HG03521 (cell line): ENCODE measurements around the gene CDO1.

ENCODE experiments used
- ATAC-seq: cut with Tn5 transposase; IDR thresholded peaks from one replicate; pipeline ENCODE4 v1.9.1; 2021; ENCODE audit warnings: mild to moderate bottlenecking, moderate library complexity; ENCODE audit not compliant: unreplicated experiment

Gene CDO1

GRCh38 chr5:115816226-115817081, at the start of gene CDO1:
Gene CDO1, minus strand, starts transcription at chr5:115816659. Its CDS starts 262 bp downstream, at chr5:115816397.
- ATAC-seq: no peak

- ATAC-seq: no peak
Measured at GRCh38 chr5:115859378-115859777, 42.9 kb upstream of the CDO1 start.

GRCh38 chr5:115858396-115858795, 41.9 kb upstream of the CDO1 start:
- no peak for ATAC-seq

GRCh38 chr5:115857626-115858349, 41.3 kb upstream of the CDO1 start:
- ATAC-seq: no peak

DNA sequence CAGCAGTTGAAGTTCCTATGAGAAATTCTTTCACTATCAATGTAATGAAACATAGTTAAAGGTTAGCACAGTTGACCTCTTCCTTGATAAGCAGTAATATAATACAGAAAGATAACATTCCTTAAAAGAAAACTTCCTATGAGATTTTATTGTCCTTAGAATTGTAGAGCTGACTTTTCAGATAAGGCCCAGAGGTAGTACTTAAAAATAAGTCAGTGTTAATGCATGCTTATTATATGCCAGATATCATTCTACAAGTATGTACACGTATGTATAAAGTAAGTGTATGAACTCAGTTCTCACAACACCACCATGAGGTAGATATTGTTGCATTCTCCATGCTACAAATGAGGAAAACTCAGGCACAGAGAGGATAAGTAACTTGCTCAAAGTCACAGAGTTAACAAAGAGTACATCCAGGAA, 40.6 kb upstream of the CDO1 start:
- no peak for ATAC-seq

DNA sequence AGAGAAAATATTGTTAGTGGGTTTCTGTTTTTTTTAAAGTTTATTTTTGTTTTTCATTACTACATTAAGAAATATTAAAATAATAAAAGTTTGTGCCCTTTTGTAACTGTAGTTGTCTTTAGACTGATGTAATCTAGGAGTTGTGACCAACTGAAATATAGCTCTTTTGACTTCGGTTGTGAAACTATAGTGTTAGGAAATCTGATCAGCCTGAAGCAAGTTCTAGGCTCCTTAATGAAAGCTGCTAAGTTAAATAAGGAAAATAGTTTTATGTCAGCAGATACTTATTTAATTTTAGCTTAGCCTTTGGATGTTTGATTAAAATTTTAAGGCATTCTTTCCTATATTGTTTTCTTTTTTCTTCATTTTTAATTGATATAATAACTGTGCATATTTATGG, 39.5 kb upstream of the CDO1 start:
- no peak for ATAC-seq

DNA sequence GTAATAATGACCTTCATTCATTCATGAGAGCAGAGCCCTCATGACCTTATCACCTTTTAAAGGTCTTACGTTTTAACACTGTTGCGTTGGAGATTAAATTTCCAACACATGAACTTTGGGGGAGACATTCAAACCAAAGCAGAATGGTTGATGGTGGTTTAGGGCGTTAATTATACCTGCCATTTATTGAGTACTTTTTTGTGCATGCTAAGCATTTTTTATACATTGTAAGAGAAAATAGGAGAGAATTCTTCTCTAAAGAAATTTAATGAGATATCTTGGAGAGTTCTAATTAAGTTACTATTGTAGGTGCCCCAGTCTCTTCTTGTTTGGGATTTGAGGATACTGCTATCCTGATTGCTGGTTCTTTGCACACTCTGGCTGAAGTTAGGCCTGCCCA, 37.7 kb upstream of the CDO1 start:
- ATAC-seq: no peak

DNA sequence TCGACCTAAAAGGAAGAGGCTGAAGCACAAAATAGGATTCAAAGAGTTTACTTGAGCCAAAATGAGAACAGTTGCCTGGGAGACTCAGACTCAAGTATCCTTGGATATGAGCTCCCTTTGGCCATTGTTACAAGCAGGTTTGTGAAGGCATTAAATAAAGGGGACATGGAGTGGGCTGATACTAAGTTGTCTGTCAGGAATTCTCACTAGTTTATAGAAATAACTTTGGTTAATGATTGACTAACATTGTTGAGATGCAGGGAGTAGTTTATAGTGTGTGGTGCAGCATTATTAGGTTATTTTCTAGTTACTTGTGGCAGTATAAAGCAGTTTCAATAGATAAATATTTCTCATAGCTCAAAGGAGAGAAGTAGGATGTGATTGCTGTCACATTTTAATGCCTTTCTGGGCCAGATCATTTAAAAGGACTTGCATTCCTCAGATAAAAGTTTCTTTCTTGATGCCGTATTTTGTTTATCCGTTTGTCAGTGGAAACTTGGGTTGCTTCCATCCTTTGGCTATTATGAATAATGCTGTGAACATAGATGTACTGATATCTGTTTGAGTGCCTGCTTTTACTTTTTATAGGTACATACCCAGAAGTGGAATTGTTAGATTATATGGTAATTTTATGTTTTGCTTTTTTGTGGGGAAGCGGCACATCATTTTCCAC, 34.4 kb upstream of the CDO1 start:
- ATAC-seq: no peak

- ATAC-seq: no peak
Measured at GRCh38 chr5:115849258-115849798, 32.9 kb upstream of the CDO1 start.

GRCh38 chr5:115847290-115847689, 30.8 kb upstream of the CDO1 start:
- no peak for ATAC-seq

DNA sequence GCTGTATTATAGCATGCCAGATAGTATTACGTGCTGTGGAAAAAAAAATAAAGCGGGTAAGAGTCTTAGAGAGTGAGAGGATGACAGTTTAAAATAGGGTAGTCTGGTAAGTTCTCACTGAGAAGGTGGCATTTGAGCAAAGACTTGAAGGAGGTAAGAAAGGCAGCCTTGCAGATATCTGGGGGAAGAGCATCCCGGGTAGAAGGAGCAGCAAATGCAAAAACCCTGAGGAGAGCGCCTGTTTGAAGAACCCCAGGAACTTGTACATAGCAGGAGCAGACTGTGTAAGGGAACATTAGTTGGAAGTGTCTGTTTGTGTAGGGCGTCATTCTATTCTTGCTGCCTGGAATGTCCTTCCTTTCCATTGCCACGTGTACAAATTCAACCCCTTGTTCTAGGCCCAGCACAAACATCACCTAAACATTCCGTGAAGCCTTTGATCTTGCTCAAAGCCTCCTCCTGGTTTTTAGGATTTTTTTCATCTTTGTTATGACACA, 27.9 kb upstream of the CDO1 start:
- no peak for ATAC-seq

DNA sequence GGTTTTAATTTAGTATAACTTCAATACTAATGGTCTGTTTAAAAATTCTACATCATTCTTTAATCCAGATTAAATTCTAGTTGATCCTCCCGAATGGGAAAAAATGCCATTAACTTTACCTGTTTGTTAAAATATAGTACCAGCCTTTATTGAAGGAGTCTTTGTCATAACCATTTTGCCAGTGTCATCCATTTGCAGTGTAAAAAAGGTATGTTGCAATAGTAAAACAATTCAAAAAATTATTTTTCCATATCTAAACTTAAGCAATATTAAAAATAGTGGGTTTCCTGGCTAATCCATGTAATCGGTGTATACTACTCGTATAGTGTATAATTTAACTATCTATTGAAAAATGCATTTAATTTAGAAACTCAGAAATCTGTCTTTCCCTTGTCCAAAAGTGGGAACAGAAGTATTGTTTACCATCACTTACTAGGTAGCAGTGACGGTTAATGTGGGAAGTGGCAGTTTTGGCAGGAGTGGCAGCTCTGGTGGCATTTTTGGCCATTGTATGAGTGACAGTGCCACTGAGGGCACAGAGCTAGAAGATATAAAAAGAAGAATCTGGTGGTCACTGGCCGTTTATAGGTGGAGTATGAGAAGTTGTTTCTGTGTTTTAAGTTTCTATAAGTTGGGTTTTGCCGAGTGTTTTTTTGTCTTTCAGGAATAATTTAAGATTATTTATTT, 27.1 kb upstream of the CDO1 start:
- ATAC-seq: no peak

DNA sequence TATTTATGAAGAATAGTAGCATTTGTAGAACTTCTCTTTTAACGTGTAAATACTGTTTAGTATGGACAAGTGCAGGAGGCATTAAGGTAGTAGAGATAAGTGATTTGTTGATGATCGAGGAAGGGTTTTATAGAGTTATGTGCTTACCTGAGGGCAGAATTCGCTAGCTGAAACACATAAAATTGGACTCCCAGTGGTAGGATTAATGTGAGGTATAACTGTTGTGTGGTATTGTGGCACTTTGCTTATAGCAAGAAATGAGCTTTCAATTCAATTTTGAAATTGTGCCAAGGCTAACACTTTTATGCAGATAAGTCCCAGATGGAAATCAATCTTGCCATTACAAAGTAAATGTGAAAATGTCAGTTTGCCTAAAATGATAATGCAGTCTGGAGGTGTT, 26.5 kb upstream of the CDO1 start:
- no peak for ATAC-seq

DNA sequence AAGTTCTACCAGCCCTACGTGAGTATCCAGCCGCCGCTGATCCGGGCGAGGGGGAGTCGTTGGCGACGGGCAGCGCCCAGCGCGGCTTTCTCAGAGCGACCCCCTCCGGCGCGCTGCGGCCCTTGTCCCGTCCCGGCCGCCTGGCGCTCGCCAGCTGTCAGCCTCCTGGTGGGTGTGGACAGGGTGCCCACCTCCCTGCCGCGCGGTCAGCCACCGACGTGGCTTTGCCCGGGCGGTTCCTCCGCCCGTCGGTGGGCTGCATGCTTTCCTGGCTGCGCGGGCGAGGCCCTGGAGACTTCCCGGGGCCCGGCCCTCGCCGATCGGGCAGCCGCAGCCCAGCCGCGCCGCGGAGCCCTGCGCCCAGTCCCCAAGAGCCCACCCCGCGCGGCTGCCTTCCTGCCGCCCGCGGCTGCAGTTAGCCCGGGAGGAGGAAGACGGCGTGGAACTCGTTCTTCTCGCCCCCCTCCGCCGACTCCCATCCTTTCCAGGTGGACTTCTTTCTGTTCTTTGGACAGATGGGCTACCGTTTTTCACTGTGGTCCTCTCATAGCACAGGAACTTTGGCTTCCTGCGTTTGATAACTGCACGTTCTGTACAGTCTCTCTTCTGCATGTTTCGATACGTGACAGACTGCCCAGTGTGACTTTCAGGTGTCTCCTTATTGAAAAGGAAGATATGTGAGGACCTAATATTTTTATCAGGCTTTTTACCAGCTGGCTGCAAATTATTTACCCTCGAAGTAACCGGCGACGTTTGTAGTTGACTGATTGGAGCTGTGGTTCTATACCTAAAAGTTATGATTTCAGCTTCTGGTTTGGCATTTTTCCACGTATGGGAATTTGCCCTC, 25.9 kb upstream of the CDO1 start:
- ATAC-seq: peak; percentile 28

- peak; percentile 84 for ATAC-seq
Measured at GRCh38 chr5:115841382-115842088, 25.1 kb upstream of the CDO1 start, which contains the start of the genes AP3S1 and ATG12. Gene AP3S1, plus strand, starts transcription at chr5:115841935. Its CDS starts 103 bp downstream, at chr5:115842038. Gene ATG12, minus strand, starts transcription at chr5:115841565. Its CDS starts 13 bp downstream, at chr5:115841552.

GRCh38 chr5:115840873-115841272, 24.4 kb upstream of the CDO1 start:
- ATAC-seq: no peak

- ATAC-seq: no peak
Measured at GRCh38 chr5:115838885-115839518, 22.5 kb upstream of the CDO1 start.

GRCh38 chr5:115835481-115835880, 19.0 kb upstream of the CDO1 start:
- no peak for ATAC-seq
